H9 (cell line): ENCODE measurements around the gene RMI2. TPM values are rescaled to one million over a fixed set of nuclear protein-coding genes. Genes with fewer than 3 reads are reported as not detected.

ENCODE experiments used
- DNase-seq: peaks from one replicate; pipeline ENCODE4 v3.0.0-alpha.2; 2017
- H2AFZ ChIP-seq: one replicate; pipeline ENCODE4 v1.6.1; 2013; ENCODE audit warnings: mild to moderate bottlenecking, low read length, control low read depth, moderate library complexity
- H2AK5ac ChIP-seq: 2 replicates; pipeline ENCODE4 v1.6.1; 2013; ENCODE audit warnings: low read length, control low read depth, mixed read lengths; ENCODE audit not compliant: insufficient read length
- H2BK120ac ChIP-seq: one replicate; pipeline ENCODE4 v1.6.1; 2013; ENCODE audit warnings: low read depth, mild to moderate bottlenecking, low read length, control low read depth, inconsistent platforms; ENCODE audit not compliant: poor library complexity, severe bottlenecking
- H2BK12ac ChIP-seq: 2 replicates; pipeline ENCODE4 v1.6.1; 2013; ENCODE audit warnings: low read length, control low read depth, mixed read lengths, low read depth; ENCODE audit not compliant: insufficient read length
- H2BK15ac ChIP-seq: 2 replicates; pipeline ENCODE4 v1.6.1; 2013; ENCODE audit warnings: low read depth, low read length, control low read depth
- H2BK20ac ChIP-seq: one replicate; pipeline ENCODE4 v1.6.1; 2013; ENCODE audit warnings: low read depth, mild to moderate bottlenecking, low read length, control low read depth, inconsistent platforms; ENCODE audit not compliant: poor library complexity, severe bottlenecking
- H2BK5ac ChIP-seq: 2 replicates; pipeline ENCODE4 v1.6.1; 2013; ENCODE audit warnings: low read length, control low read depth, mixed read lengths; ENCODE audit not compliant: insufficient read length
- H3K14ac ChIP-seq: 2 replicates; pipeline ENCODE4 v1.6.1; 2013; ENCODE audit warnings: low read length, control low read depth; ENCODE audit not compliant: insufficient read depth
- H3K18ac ChIP-seq: 2 replicates; pipeline ENCODE4 v1.6.1; 2013; ENCODE audit warnings: low read depth, mild to moderate bottlenecking, mixed read lengths, low read length, control low read depth; ENCODE audit not compliant: insufficient read length
- H3K23ac ChIP-seq: 2 replicates; pipeline ENCODE4 v1.6.1; 2013; ENCODE audit warnings: low read length, control low read depth, mixed read lengths, low read depth; ENCODE audit not compliant: insufficient read length
- H3K23me2 ChIP-seq: 2 replicates; pipeline ENCODE4 v1.6.1; 2013; ENCODE audit warnings: low read depth, mild to moderate bottlenecking, mixed read lengths, low read length, control low read depth; ENCODE audit not compliant: insufficient read length, poor library complexity, severe bottlenecking
- H3K27ac ChIP-seq: 2 replicates; pipeline ENCODE4 v1.5.1; 2013; ENCODE audit warnings: low read length, control low read depth, mixed read lengths, low read depth; ENCODE audit not compliant: insufficient read length
- H3K27me3 ChIP-seq: 2 replicates; pipeline ENCODE4 v1.6.1; 2013; ENCODE audit warnings: low read length, control low read depth, inconsistent platforms; ENCODE audit not compliant: insufficient read depth
- H3K4ac ChIP-seq: 2 replicates; pipeline ENCODE4 v1.6.1; 2013; ENCODE audit warnings: low read depth, mild to moderate bottlenecking, control low read depth, inconsistent platforms, low read length, moderate library complexity
- H3K4me1 ChIP-seq: 2 replicates; pipeline ENCODE4 v1.6.1; 2013; ENCODE audit warnings: low read length, control low read depth, inconsistent platforms; ENCODE audit not compliant: insufficient read depth
- H3K4me2 ChIP-seq: 2 replicates; pipeline ENCODE4 v1.6.1; 2013; ENCODE audit warnings: low read length, control low read depth, mixed read lengths; ENCODE audit not compliant: insufficient read length, insufficient read depth
- H3K56ac ChIP-seq: 2 replicates; pipeline ENCODE4 v1.6.1; 2013; ENCODE audit warnings: low read depth, mild to moderate bottlenecking, mixed read lengths, low read length, control low read depth; ENCODE audit not compliant: insufficient read length
- H3K79me1 ChIP-seq: 2 replicates; pipeline ENCODE4 v1.6.1; 2013; ENCODE audit warnings: low read depth, mild to moderate bottlenecking, moderate library complexity, low read length, control low read depth, inconsistent platforms; ENCODE audit not compliant: insufficient read depth, poor library complexity, severe bottlenecking
- H3K79me2 ChIP-seq: 2 replicates; pipeline ENCODE4 v1.6.1; 2013; ENCODE audit warnings: low read length, control low read depth, inconsistent platforms; ENCODE audit not compliant: insufficient read depth
- H3K9ac ChIP-seq: 2 replicates; pipeline ENCODE4 v1.6.1; 2013; ENCODE audit warnings: low read length, control low read depth, mixed read lengths; ENCODE audit not compliant: insufficient read length; ENCODE audit errors: extremely low read depth
- H3K9me3 ChIP-seq: one replicate; pipeline ENCODE4 v1.6.1; 2013; ENCODE audit warnings: low read depth, low read length, inconsistent platforms; ENCODE audit not compliant: control insufficient read depth
- H3T11ph ChIP-seq: one replicate; pipeline ENCODE4 v1.6.1; 2013; ENCODE audit warnings: mild to moderate bottlenecking, low read length, control low read depth, inconsistent platforms
- H4K20me1 ChIP-seq: one replicate; pipeline ENCODE4 v1.6.1; 2013; ENCODE audit not compliant: control insufficient read depth, insufficient read length, insufficient read depth
- H4K5ac ChIP-seq: 2 replicates; pipeline ENCODE4 v1.6.1; 2013; ENCODE audit warnings: low read depth, mild to moderate bottlenecking, mixed read lengths, low read length, control low read depth; ENCODE audit not compliant: insufficient read length
- H4K8ac ChIP-seq: replicated peaks from 2 replicates; pipeline ENCODE4 v1.6.1; 2013; ENCODE audit warnings: low read length, control low read depth, mixed read lengths, low read depth; ENCODE audit not compliant: insufficient read length
- H4K91ac ChIP-seq: 2 replicates; pipeline ENCODE4 v1.6.1; 2013; ENCODE audit warnings: low read depth, mild to moderate bottlenecking, moderate library complexity, mixed read lengths, low read length, control low read depth; ENCODE audit not compliant: insufficient read length
- H3K27ac Mint-ChIP-seq, 3 experiments: 2 replicates in 2 of 3; 3 replicates in 1 of 3; pipeline ENCODE4 v1.8.0; 2020 to 2021; ENCODE audit warnings: mixed read lengths in 3 of 3, mild to moderate bottlenecking in 1 of 3, moderate library complexity in 1 of 3
- H3K27me3 Mint-ChIP-seq: 2 replicates; pipeline ENCODE4 v1.8.0; 2021; ENCODE audit warnings: low read depth, mild to moderate bottlenecking, moderate library complexity, mixed read lengths
- H3K36me3 Mint-ChIP-seq, 3 experiments: 2 replicates in 2 of 3; 3 replicates in 1 of 3; pipeline ENCODE4 v1.8.0; 2020 to 2021; ENCODE audit warnings: low read depth in 3 of 3, mixed read lengths in 3 of 3; ENCODE audit not compliant: insufficient read depth in 1 of 3
- H3K4me1 Mint-ChIP-seq, 2 experiments: 2 replicates each; pipeline ENCODE4 v1.8.0; 2020; ENCODE audit warnings: mixed read lengths in 2 of 2
- H3K4me3 Mint-ChIP-seq, 2 experiments: 2 replicates in 1 of 2; 3 replicates in 1 of 2; pipeline ENCODE4 v1.8.0; 2020 to 2021; ENCODE audit warnings: mild to moderate bottlenecking in 2 of 2, mixed read lengths in 2 of 2, moderate library complexity in 1 of 2
- H3K9me3 Mint-ChIP-seq, 2 experiments: 2 replicates in 1 of 2; 3 replicates in 1 of 2; pipeline ENCODE4 v1.8.0; 2020; ENCODE audit warnings: mild to moderate bottlenecking in 2 of 2, mixed read lengths in 2 of 2, moderate library complexity in 1 of 2
- CTCF ChIP-seq: fragments of 200-600 bp; sonication (generic); conservative IDR thresholded peaks from 3 replicates; pipeline ENCODE4 v1.8.0; 2021; ENCODE audit warnings: antibody characterized with exemption, mild to moderate bottlenecking
- WGBS: extraction: QIAGEN DNeasy Blood & Tissue Kit; methylation state at CpG from one replicate; pipeline ENCODE4 v1.1.7; 2013; ENCODE audit warnings: missing lambda C conversion rate, low lambda C conversion rate, mixed read lengths; ENCODE audit not compliant: insufficient read length; ENCODE audit errors: extremely low coverage; 5-methylcytosine and 5-hydroxymethylcytosine counted together
- total RNA-seq: library from RNA; stranded (reverse); gene quantifications from 2 replicates; pipeline ENCODE4 v1.2.1, GENCODE V29; 2021

The RMI2 gene
- total RNA-seq, 1 experiment from 2014 or later = 57.6 TPM

DNA sequence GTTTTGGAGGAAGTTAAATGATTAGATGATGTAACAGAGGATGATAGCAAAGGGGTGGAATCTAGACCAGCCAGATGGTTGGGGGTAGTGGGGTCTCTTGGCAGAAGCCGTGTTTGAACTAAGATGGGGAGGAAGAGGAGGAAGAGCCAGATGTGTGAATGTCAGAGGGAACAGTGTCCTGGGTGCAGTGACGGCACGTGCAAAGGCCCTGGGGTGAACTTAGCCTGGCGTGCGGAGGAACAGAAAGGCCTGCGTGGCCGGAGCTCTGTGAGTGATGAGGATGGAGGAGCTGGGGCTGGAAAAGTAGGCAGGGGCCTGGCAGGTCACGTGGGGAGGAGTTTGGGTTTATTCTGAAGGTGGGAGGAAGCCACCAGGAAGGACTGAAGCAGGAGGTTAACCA lies 26.4 kb upstream of the RMI2 start:
- Histone ChIP-seq H4K8ac (no peak overlapping the region), H3K23ac (no peak overlapping the region), H2BK12ac (no peak overlapping the region), H2BK15ac (peak overlapping the region; percentile 90), H3K4me2 (no peak overlapping the region), H2AFZ (no peak overlapping the region), H2BK20ac (no peak overlapping the region), H2AK5ac (no peak overlapping the region), H3K9ac (no peak overlapping the region), H4K20me1 (no peaks in the 10 kb centered on the region), H3K14ac (no peak overlapping the region), H3K18ac (no peak overlapping the region), H3K27me3 (no peaks in the 10 kb centered on the region), H3K27ac (no peak overlapping the region), H3K4ac (no peak overlapping the region), H3T11ph (no peak overlapping the region), H3K23me2 (no peaks in the 10 kb centered on the region), H2BK5ac (no peak overlapping the region), H3K4me1 (peaks cover 4% of the 10 kb centered on the region; the same call in 1 of the 2 replicates), H3K79me1 (no peaks in the 10 kb centered on the region), H3K9me3 (no peaks in the 10 kb centered on the region), H4K5ac (no peak overlapping the region), H3K56ac (no peak overlapping the region), H4K91ac (peak overlapping the region; percentile 16), H2BK120ac (no peak overlapping the region), H3K79me2 (no peaks in the 10 kb centered on the region; the same call in 1 of the 2 replicates)
- no peak for DNase-seq
- no peaks in the 10 kb centered on the region; the same call in 1 of the 2 replicates for H3K27me3 Mint-ChIP-seq
- WGBS = no CpG with 5 or more reads among the region's 8 CpGs
- H3K9me3 Mint-ChIP-seq = peaks cover 0 to 4% of the 10 kb centered on the region in 2 experiments; a peak in 2 of 5 replicates
- H3K36me3 Mint-ChIP-seq = peaks cover 5 to 6% (median 5%) of the 10 kb centered on the region in 3 experiments; a peak in 4 of 7 replicates
- H3K4me1 Mint-ChIP-seq = peaks cover 40 to 41% of the 10 kb centered on the region in 2 experiments
- no peak overlapping the region for H3K4me3 Mint-ChIP-seq
- TF ChIP-seq CTCF = no peak
- H3K27ac Mint-ChIP-seq = peak overlapping the region; percentile 8 to 38 (median 9); a peak in 4 of 7 replicates
